SK-N-SH treated with all-trans-retinoic acid at 6 μM for 48 hours (cell line): ENCODE results near the gene KCTD18.

Experiments
- ATAC-seq: fragments of 200-7000 bp; cut with Tn5 transposase; 3 replicates; pipeline ENCODE4 v1.9.1; 2020; ENCODE audit warnings: mild to moderate bottlenecking, moderate library complexity
- ARNTL ChIP-seq: fragments of 450-650 bp; formaldehyde crosslinking; IDR thresholded peaks from 2 replicates; pipeline ENCODE4 v1.5.0; 2020; ENCODE audit warnings: low read depth, mild to moderate bottlenecking, moderate library complexity, borderline replicate concordance
- BACH2 ChIP-seq: fragments of 250-450 bp; sonication (Bioruptor Pico); IDR thresholded peaks from 2 replicates; pipeline ENCODE4 v1.9.0; 2021; ENCODE audit warnings: mild to moderate bottlenecking, borderline replicate concordance
- CSDC2 ChIP-seq: fragments of 250-450 bp; sonication (Bioruptor Pico); IDR thresholded peaks from 2 replicates; pipeline ENCODE4 v1.5.0; 2020; ENCODE audit warnings: mild to moderate bottlenecking, moderate library complexity
- ESRRG ChIP-seq: fragments of 250-450 bp; sonication (Bioruptor Pico); IDR thresholded peaks from 2 replicates; pipeline ENCODE4 v1.6.1; 2021; ENCODE audit warnings: mild to moderate bottlenecking
- GLIS3 ChIP-seq: fragments of 250-450 bp; sonication (Bioruptor Pico); IDR thresholded peaks from 2 replicates; pipeline ENCODE4 v1.5.0; 2020; ENCODE audit warnings: mild to moderate bottlenecking, moderate library complexity
- ISL1 ChIP-seq: fragments of 250-450 bp; sonication (Bioruptor Pico); IDR thresholded peaks from 2 replicates; pipeline ENCODE4 v2.1.2; 2022; ENCODE audit warnings: mild to moderate bottlenecking, moderate library complexity
- OSR1 ChIP-seq: fragments of 250-450 bp; sonication (Bioruptor Pico); IDR thresholded peaks from 2 replicates; pipeline ENCODE4 v1.8.0; 2022; ENCODE audit warnings: moderate library complexity, mild to moderate bottlenecking, inconsistent platforms
- PATZ1 ChIP-seq: fragments of 250-450 bp; sonication (Bioruptor Pico); IDR thresholded peaks from 2 replicates; pipeline ENCODE4 v1.8.0; 2020; ENCODE audit warnings: mild to moderate bottlenecking, moderate library complexity, borderline replicate concordance
- PPARA ChIP-seq: fragments of 250-450 bp; sonication (Bioruptor Pico); IDR thresholded peaks from 2 replicates; pipeline ENCODE4 v1.5.0; 2020; ENCODE audit warnings: mild to moderate bottlenecking, borderline replicate concordance
- RARB ChIP-seq: fragments of 250-450 bp; sonication (Bioruptor Pico); IDR thresholded peaks from 2 replicates; pipeline ENCODE4 v1.8.0; 2021; ENCODE audit warnings: mild to moderate bottlenecking, moderate library complexity
- TOX ChIP-seq: fragments of 250-450 bp; sonication (Bioruptor Pico); IDR thresholded peaks from 2 replicates; pipeline ENCODE4 v1.8.0; 2021; ENCODE audit warnings: mild to moderate bottlenecking, moderate library complexity, borderline replicate concordance
- ZC3H10 ChIP-seq: fragments of 250-450 bp; sonication (Bioruptor Pico); IDR thresholded peaks from 2 replicates; pipeline ENCODE4 v1.5.1; 2021; ENCODE audit warnings: mild to moderate bottlenecking, moderate library complexity
- ZFP3 ChIP-seq: fragments of 250-450 bp; sonication (Bioruptor Pico); IDR thresholded peaks from 2 replicates; pipeline ENCODE4 v1.5.0; 2020; ENCODE audit warnings: mild to moderate bottlenecking, moderate library complexity
- ZFP30 ChIP-seq: fragments of 450-650 bp; formaldehyde crosslinking; IDR thresholded peaks from 2 replicates; pipeline ENCODE4 v1.5.0; 2022; ENCODE audit warnings: mild to moderate bottlenecking, moderate library complexity
- ZNF565 ChIP-seq: fragments of 450-650 bp; formaldehyde crosslinking; conservative IDR thresholded peaks from 2 replicates; pipeline ENCODE4 v1.5.0; 2020; ENCODE audit warnings: low read depth, mild to moderate bottlenecking, moderate library complexity
- ZNF70 ChIP-seq: fragments of 450-650 bp; formaldehyde crosslinking; IDR thresholded peaks from 2 replicates; pipeline ENCODE4 v1.5.0; 2020; ENCODE audit warnings: mild to moderate bottlenecking, moderate library complexity
- ZNF8 ChIP-seq: fragments of 450-650 bp; formaldehyde crosslinking; IDR thresholded peaks from 2 replicates; pipeline ENCODE4 v1.5.0; 2020; ENCODE audit warnings: mild to moderate bottlenecking, moderate library complexity
- TF ChIP-seq, protein P1 (sequence below): fragments of 250-450 bp; sonication (Bioruptor Pico); IDR thresholded peaks from 2 replicates; pipeline ENCODE4 v1.5.0; 2020; ENCODE audit warnings: mild to moderate bottlenecking, moderate library complexity
- TF ChIP-seq, protein P2 (sequence below): fragments of 250-450 bp; sonication (Bioruptor Pico); IDR thresholded peaks from 2 replicates; pipeline ENCODE4 v1.8.0; 2021; ENCODE audit warnings: low read depth, mild to moderate bottlenecking, moderate library complexity, borderline replicate concordance
- TF ChIP-seq, protein P3 (sequence below): fragments of 250-450 bp; sonication (Bioruptor Pico); IDR thresholded peaks from 2 replicates; pipeline ENCODE4 v1.5.1; 2020; ENCODE audit warnings: low read depth, mild to moderate bottlenecking, moderate library complexity

The KCTD18 gene

DNA sequence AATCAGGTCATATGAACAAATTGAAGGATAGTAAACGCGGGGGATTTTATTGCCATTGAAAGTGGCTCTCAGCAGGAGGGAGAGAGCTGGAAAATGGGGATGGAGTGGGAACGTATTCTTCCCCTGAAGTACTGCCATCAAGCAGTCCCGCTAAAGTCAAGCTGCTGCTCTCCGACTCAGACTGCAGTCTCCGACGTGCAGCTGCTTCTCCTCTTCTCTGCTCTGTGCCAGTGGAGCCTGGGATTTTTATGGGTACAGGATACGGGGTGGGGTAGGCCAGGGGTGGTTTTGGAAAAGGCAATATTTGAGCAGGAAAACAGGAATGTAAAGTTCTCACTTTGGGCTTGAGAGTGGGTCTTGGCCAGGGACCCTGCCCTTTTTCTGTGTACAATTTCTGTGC is 33.0 kb downstream of the KCTD18 start:
- ATAC-seq, result no peak
- TF ChIP-seq RARB (CRISPR knock-in tag) (no peak), ZFP3 (CRISPR knock-in tag) (no peak), CSDC2 (CRISPR knock-in tag) (no peak), PATZ1 (CRISPR knock-in tag) (no peak), ZFP30 (CRISPR knock-in tag) (no peak), BACH2 (CRISPR knock-in tag) (no peak), PPARA (CRISPR knock-in tag) (no peak), OSR1 (CRISPR knock-in tag) (no peak), ISL1 (CRISPR knock-in tag) (no peak), ESRRG (no peak)
- TF ChIP-seq, protein P1, sequence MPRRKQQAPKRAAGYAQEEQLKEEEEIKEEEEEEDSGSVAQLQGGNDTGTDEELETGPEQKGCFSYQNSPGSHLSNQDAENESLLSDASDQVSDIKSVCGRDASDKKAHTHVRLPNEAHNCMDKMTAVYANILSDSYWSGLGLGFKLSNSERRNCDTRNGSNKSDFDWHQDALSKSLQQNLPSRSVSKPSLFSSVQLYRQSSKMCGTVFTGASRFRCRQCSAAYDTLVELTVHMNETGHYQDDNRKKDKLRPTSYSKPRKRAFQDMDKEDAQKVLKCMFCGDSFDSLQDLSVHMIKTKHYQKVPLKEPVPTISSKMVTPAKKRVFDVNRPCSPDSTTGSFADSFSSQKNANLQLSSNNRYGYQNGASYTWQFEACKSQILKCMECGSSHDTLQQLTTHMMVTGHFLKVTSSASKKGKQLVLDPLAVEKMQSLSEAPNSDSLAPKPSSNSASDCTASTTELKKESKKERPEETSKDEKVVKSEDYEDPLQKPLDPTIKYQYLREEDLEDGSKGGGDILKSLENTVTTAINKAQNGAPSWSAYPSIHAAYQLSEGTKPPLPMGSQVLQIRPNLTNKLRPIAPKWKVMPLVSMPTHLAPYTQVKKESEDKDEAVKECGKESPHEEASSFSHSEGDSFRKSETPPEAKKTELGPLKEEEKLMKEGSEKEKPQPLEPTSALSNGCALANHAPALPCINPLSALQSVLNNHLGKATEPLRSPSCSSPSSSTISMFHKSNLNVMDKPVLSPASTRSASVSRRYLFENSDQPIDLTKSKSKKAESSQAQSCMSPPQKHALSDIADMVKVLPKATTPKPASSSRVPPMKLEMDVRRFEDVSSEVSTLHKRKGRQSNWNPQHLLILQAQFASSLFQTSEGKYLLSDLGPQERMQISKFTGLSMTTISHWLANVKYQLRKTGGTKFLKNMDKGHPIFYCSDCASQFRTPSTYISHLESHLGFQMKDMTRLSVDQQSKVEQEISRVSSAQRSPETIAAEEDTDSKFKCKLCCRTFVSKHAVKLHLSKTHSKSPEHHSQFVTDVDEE (CRISPR knock-in tag), result no peak
- TF ChIP-seq, protein P2, sequence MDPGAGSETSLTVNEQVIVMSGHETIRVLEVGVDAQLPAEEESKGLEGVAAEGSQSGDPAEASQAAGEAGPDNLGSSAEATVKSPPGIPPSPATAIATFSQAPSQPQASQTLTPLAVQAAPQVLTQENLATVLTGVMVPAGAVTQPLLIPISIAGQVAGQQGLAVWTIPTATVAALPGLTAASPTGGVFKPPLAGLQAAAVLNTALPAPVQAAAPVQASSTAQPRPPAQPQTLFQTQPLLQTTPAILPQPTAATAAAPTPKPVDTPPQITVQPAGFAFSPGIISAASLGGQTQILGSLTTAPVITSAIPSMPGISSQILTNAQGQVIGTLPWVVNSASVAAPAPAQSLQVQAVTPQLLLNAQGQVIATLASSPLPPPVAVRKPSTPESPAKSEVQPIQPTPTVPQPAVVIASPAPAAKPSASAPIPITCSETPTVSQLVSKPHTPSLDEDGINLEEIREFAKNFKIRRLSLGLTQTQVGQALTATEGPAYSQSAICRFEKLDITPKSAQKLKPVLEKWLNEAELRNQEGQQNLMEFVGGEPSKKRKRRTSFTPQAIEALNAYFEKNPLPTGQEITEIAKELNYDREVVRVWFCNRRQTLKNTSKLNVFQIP (CRISPR knock-in tag), result no peak
- TF ChIP-seq, all 23 proteins: peak for 0

DNA sequence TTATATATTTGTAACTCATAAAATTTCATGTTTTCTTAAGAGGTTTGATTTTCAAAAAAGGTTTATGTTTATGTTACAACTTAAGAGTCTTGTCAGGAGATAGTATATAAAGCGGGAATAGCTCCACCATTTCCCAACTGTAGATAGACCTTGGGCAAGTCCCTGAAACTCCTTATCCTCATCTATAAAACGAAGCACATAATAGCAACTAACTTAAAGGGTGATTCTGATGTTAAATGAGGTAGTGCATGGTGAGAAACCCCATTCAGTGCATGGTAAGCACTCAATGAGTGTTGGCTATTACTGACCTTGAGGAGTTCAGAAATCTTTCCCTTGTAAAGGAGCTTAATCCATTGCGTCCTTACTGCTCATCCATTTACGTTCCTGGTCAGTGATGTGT is 34.1 kb downstream of the KCTD18 start:
- no peak for ATAC-seq
- TF ChIP-seq RARB (CRISPR knock-in tag) (no peak), ZFP30 (CRISPR knock-in tag) (no peak), ZNF565 (no peak), BACH2 (CRISPR knock-in tag) (no peak), PATZ1 (CRISPR knock-in tag) (no peak), CSDC2 (CRISPR knock-in tag) (no peak), GLIS3 (CRISPR knock-in tag) (no peak), PPARA (CRISPR knock-in tag) (no peak), ZNF8 (CRISPR knock-in tag) (no peak), ZNF70 (no peak)

GRCh38 chr2:200472853-200473464 is 36.9 kb downstream of the KCTD18 start:
- ATAC-seq, result no peak
- TF ChIP-seq OSR1 (CRISPR knock-in tag), result no peak
- no peak for TF ChIP-seq PPARA (CRISPR knock-in tag)
- no peak for TF ChIP-seq ZFP3 (CRISPR knock-in tag)
- no peak for TF ChIP-seq ARNTL (CRISPR knock-in tag)
- TF ChIP-seq, protein P2 (CRISPR knock-in tag), result no peak
- TF ChIP-seq ZC3H10 (CRISPR knock-in tag), result no peak
- no peak for TF ChIP-seq TOX (CRISPR knock-in tag)
- no peak for TF ChIP-seq PATZ1 (CRISPR knock-in tag)
- TF ChIP-seq, protein P3, sequence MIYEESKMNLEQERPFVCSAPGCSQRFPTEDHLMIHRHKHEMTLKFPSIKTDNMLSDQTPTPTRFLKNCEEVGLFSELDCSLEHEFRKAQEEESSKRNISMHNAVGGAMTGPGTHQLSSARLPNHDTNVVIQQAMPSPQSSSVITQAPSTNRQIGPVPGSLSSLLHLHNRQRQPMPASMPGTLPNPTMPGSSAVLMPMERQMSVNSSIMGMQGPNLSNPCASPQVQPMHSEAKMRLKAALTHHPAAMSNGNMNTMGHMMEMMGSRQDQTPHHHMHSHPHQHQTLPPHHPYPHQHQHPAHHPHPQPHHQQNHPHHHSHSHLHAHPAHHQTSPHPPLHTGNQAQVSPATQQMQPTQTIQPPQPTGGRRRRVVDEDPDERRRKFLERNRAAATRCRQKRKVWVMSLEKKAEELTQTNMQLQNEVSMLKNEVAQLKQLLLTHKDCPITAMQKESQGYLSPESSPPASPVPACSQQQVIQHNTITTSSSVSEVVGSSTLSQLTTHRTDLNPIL, result no peak
- TF ChIP-seq, protein P1 (CRISPR knock-in tag), result no peak
- no peak for TF ChIP-seq ZNF565
- TF ChIP-seq ZNF8 (CRISPR knock-in tag), result no peak
